Mammary microvascular endothelial cell (primary cell): ENCODE results near the gene SCML1. TPM values are rescaled to one million over a fixed set of nuclear protein-coding genes. Genes with fewer than 3 reads are reported as not detected.

Source experiments
- total RNA-seq: library from RNA; depleted of rRNA; stranded (reverse); fragments of >200 nt; gene quantifications from 2 replicates; pipeline ENCODE4 v1.2.3, GENCODE V29; 2015

The SCML1 gene
- 11.9 and 13.0 TPM in 2 replicates for total RNA-seq

GRCh38 chrX:17736856-17737709 lies at the start of gene SCML1:
Gene SCML1 (plus strand): TSS chrX:17737493. CDS start chrX:17744187, 6,694 bp downstream.

Other genes with a start within 250 kb of the SCML1 start
- gene RAI2, start 123.8 kb downstream of the SCML1 start, total RNA-seq = 2.7 and 2.9 TPM in 2 replicates